Adrenal gland (tissue), 12 donors: ENCODE measurements around the gene GNB1L. TPM values are rescaled to one million over a fixed set of nuclear protein-coding genes. Genes with fewer than 3 reads are reported as not detected.

Experiments
- DNase-seq, 7 donors: peaks; one replicate each; pipeline ENCODE4 v3.0.0-alpha.2; 2019 to 2020
- H3K27ac ChIP-seq, 5 donors: fragments of 200-600 bp; sonication (generic) in 4 of 5; 1 replicate in 3 of 5; 2 replicates in 2 of 5; pipeline versions ENCODE4 v1.5.1 to v1.8.0; 2016 to 2020; ENCODE audit warnings: mild to moderate bottlenecking in 1 of 5
- H3K27me3 ChIP-seq: fragments of 200-600 bp; 2 replicates; pipeline ENCODE4 v1.8.0; 2021
- H3K36me3 ChIP-seq, 2 donors: fragments of 200-600 bp; replicated peaks in 1 of 2; 1 replicate in 1 of 2; 2 replicates in 1 of 2; pipeline versions ENCODE4 v1.5.1 to v1.8.0; 2018 to 2022
- H3K4me1 ChIP-seq, 2 donors: fragments of 200-600 bp; replicated peaks in 1 of 2; 1 replicate in 1 of 2; 2 replicates in 1 of 2; pipeline versions ENCODE4 v1.5.1 to v1.8.0; 2018 to 2021
- H3K4me3 ChIP-seq, 4 donors: fragments of 200-600 bp; sonication (generic) in 3 of 4; one replicate each; pipeline ENCODE4 v1.5.1; 2016 to 2018
- H3K9me3 ChIP-seq, 3 donors: fragments of 200-600 bp; sonication (generic) in 1 of 3; replicated peaks in 1 of 3; 1 replicate in 2 of 3; 2 replicates in 1 of 3; pipeline versions ENCODE4 v1.5.1 to v1.8.0; 2016 to 2021
- CTCF ChIP-seq, 6 experiments: fragments of 450-650 bp in 4 of 6; fragments of 200-600 bp in 2 of 6; sonication (generic) in 1 of 6; IDR thresholded peaks; 1 replicate in 5 of 6; 2 replicates in 1 of 6; pipeline versions ENCODE4 v1.5.1 to v1.8.0; 2016 to 2021; ENCODE audit warnings: antibody characterized with exemption in 6 of 6, mild to moderate bottlenecking in 2 of 6, moderate library complexity in 1 of 6
- POLR2A ChIP-seq, 2 donors: fragments of 450-650 bp; IDR thresholded peaks; one replicate each; pipeline ENCODE4 v1.6.1; 2017; ENCODE audit warnings: antibody characterized with exemption in 2 of 2, mild to moderate bottlenecking in 2 of 2, moderate library complexity in 1 of 2
- WGBS, 4 donors: extraction: QIAGEN DNeasy Blood & Tissue Kit in 2 of 4; methylation state at CpG; one replicate each; pipeline versions ENCODE4 v1.1.5 to v1.1.7; 2013 to 2017; 5-methylcytosine and 5-hydroxymethylcytosine counted together
- intact Hi-C, 2 donors: fragments of 100-400 bp; cut with DNase I; formaldehyde crosslinking; loops; one replicate each; pipeline versions ENCODE4 v1.14.1 to v1.15.0; 2022 to 2023
- polyA plus RNA-seq, 3 donors: library from polyadenylated mRNA; stranded (reverse); fragments of 200-250 nt in 2 of 3; fragments of 350-450 nt in 1 of 3; fragmentation: Illumina TruSeq in 1 of 3; extraction: RNeasy Lipid Tissue Mini Kit (QIAGEN cat#74804) in 1 of 3; gene quantifications; one replicate each; pipeline ENCODE4 v1.2.3, GENCODE V29; 2013 to 2014
- total RNA-seq, 9 donors: library from RNA; depleted of rRNA in 4 of 9; stranded (reverse); fragments of >200 nt in 4 of 9; fragments of 120-200 nt in 1 of 9; fragmentation: NEBNext Ultra II Directional in 1 of 9; extraction: Animal tissue kit (Norgen Biotek cat#: 25700) in 1 of 9; gene quantifications; one replicate each; pipeline versions ENCODE4 v1.1.0 to v1.2.4, GENCODE V29; 2013 to 2023
- donor health status: healthy with polysubstance abuse.
- donor health status: Bipolar disorder and iron deficiency.
- donor health status: DM: yes; HTN: yes; CAD: no.
- donor health status: DM: no; HTN: no; CAD: no.
- donor health status: DM: no; HTN: no; CAD: no.
- donor health status: DM: yes; HTN: yes; CAD: no.

GNB1L gene
- total and polyA plus RNA-seq, 12 donors, result 0.26 to 6.6 (median 4.2) TPM; not detected in 1

- intact Hi-C loops, result no loop called here
- H3K27me3 ChIP-seq, result no peaks in the 10 kb centered on the region
- TF ChIP-seq POLR2A (IDR thresholded peaks at IDR 0.05), result no peak
- TF ChIP-seq CTCF (IDR thresholded peaks at IDR 0.05), result no peak
- peaks cover 0 to 23% of the 10 kb centered on the region in 2 donors for H3K36me3 ChIP-seq
- no peak overlapping the region for H3K4me3 ChIP-seq
- WGBS, 4 donors, result 84 to 91% (median 88%) methylated on average over 4 to 15 of the region's 15 CpGs
- no peak overlapping the region for H3K27ac ChIP-seq
- no peak for DNase-seq
- H3K4me1 ChIP-seq, result no peaks in the 10 kb centered on the region
- H3K9me3 ChIP-seq, result no peaks in the 10 kb centered on the region
Measured at GRCh38 chr22:19896665-19897355, 42.1 kb upstream of the GNB1L start.

- peaks cover 0 to 17% of the 10 kb centered on the region in 2 donors for H3K36me3 ChIP-seq
- no peaks in the 10 kb centered on the region for H3K9me3 ChIP-seq
- 92 to 95% (median 94%) methylated on average over 16 to 23 of the region's 23 CpGs for WGBS, 4 donors
- H3K27me3 ChIP-seq, result no peaks in the 10 kb centered on the region
- intact Hi-C loops, result no loop called here
- no peak overlapping the region for H3K4me3 ChIP-seq
- no peak for DNase-seq
- H3K27ac ChIP-seq, result no peak overlapping the region
- TF ChIP-seq POLR2A (IDR thresholded peaks at IDR 0.05) (no peak), CTCF (IDR thresholded peaks at IDR 0.05) (no peak)
- no peaks in the 10 kb centered on the region for H3K4me1 ChIP-seq
Measured at GRCh38 chr22:19895160-19895849, 40.6 kb upstream of the GNB1L start.

- no peaks in the 10 kb centered on the region for H3K4me1 ChIP-seq
- no peaks in the 10 kb centered on the region for H3K9me3 ChIP-seq
- peaks cover 0 to 14% of the 10 kb centered on the region in 2 donors for H3K36me3 ChIP-seq
- H3K27ac ChIP-seq, result no peak overlapping the region
- 90 to 93% (median 93%) methylated on average over 15 of the region's 15 CpGs; no CpG with 5 or more reads in 1 of the 4 donors for WGBS, 4 donors
- TF ChIP-seq POLR2A (IDR thresholded peaks at IDR 0.05), result no peak
- no peak for TF ChIP-seq CTCF (IDR thresholded peaks at IDR 0.05)
- intact Hi-C loops, result no loop called here
- no peaks in the 10 kb centered on the region for H3K27me3 ChIP-seq
- H3K4me3 ChIP-seq, result no peak overlapping the region
- no peak for DNase-seq
Measured at GRCh38 chr22:19893363-19893762, 38.7 kb upstream of the GNB1L start.

- TF ChIP-seq POLR2A (IDR thresholded peaks at IDR 0.05), result no peak
- TF ChIP-seq CTCF (IDR thresholded peaks at IDR 0.05), result no peak
- no peak overlapping the region for H3K4me3 ChIP-seq
- peaks cover 0 to 10% of the 10 kb centered on the region in 2 donors for H3K36me3 ChIP-seq
- DNase-seq, result no peak
- no peaks in the 10 kb centered on the region for H3K4me1 ChIP-seq
- no peaks in the 10 kb centered on the region for H3K9me3 ChIP-seq
- H3K27ac ChIP-seq, result no peak overlapping the region
- 85 to 92% (median 88%) methylated on average over 9 to 13 of the region's 13 CpGs for WGBS, 4 donors
- intact Hi-C loops, result no loop called here
- no peaks in the 10 kb centered on the region for H3K27me3 ChIP-seq
Measured at GRCh38 chr22:19892925-19893324, 38.3 kb upstream of the GNB1L start.
